A172 (cell line): ENCODE results near the gene NID1. TPM values are rescaled to one million over a fixed set of nuclear protein-coding genes. Genes with fewer than 3 reads are reported as not detected.
"Not testable (repeated sequence)": the region's sequence is repeated elsewhere in the genome, so short reads cannot be mapped to it uniquely, and the experiment has no call there.

Experiments used
- DNase-seq: peaks from one replicate; pipeline ENCODE4 v3.0.0-alpha.2; 2015; ENCODE audit warnings: low spot score
- total RNA-seq: library from RNA; depleted of rRNA; stranded (reverse); fragments of >200 nt; shearing (Covaris generic); gene quantifications from 2 replicates; pipeline ENCODE4 v1.2.3, GENCODE V29; 2014

NID1 gene
- total RNA-seq, 1 experiment from 2014 or later = 57.5 TPM

DNA sequence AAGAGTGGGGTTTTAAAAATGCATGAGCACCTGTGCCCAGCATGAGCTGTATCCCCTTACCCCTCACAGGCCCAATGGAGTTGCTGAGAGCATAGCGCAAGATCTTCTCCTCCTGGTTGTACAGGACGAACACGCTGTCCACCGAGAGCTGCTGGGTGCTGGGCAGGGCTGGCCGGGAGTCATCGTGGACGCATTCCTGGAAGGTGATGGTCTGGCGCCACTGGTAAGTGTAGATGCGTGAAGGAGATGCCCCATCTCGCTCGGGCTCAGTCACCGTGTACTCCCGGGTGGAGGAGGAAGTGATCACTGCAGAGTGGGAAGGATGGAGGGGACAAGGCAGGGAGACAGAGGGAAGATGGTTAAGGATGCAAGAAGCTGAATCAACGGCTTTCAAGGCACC, 39.1 kb downstream of the NID1 start:
- no peak for DNase-seq

DNA sequence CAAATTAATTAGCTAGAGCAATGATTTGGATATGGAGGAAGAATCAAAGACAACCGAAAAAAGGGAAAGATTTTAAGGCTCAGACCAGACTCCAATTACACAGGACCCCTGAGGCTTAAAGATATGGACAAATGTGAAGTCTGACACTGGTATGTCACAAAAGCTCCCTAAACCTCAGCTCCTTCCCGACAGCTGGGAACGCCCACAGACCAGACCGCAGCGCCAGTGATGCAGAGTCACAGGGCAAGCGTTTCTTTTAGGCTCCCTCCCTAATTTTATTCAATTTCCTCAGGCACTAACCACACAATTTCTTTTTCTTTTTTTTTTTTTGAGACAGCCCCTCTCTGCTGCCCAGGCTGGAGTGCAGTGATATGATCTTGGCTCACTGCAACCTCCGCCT, 40.2 kb downstream of the NID1 start:
- no peak for DNase-seq

DNA sequence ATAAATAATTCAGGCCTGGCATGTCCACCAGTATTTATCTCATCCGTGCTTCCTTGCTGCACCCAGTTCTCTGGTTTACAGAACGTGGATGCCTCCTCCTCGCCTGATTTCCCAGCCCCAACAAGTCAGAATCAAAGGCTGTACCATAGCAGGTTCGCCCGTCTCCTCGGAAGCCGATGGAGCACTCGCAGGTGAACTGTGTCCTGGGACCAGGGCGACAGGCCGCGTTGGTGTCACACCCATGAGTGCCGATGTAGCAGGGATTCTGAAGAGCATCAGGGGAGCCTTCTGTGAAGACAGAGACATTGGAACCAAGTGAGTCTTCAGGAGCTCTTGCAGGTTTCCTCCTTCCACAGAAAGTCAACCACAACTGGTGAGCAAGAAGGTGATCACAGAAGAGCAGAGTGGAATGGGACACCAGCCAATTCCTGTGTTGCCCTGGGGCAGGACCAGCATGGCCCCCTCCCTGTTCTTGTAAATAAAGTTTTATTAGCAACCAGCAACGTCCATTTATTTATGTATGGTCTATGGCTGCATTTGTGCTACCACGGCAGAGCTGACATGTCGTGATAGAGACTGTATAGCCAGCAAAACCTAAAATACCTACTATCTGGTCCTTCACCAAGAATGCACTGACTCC, 40.8 kb downstream of the NID1 start:
- DNase-seq = no peak

DNA sequence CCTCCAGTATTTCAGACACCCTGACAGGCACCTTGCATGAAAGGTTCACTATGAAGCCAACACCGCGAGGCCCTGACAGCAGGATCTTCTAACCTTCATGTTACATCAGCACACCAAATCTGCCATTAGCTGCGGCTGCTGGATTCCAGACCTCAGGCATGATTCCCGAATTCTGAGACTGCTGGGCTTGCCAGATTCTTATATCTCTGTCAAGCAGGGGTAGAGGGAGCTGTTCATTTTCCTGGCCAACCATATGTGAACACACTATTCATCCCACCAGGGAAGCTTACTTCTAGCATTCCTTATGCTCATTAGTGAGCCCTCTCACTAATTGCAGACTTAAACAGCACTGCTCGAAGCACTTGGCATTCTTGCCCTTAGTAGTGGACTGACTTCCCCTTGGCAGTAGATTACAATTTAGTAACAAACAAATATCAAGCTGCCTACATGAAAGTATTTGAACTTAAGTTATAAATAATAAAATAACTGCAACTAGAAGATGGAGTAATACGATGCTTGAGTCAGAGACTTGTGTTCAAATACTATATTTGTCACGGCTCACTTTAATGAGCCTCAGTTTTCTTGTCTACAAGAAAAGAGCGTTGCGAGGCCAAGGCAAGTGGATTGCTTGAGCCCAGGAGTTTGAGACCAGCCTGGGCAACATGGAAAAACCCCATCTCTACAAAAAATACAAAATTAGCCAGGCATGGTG, 43.3 kb downstream of the NID1 start:
- DNase-seq = no peak

DNA sequence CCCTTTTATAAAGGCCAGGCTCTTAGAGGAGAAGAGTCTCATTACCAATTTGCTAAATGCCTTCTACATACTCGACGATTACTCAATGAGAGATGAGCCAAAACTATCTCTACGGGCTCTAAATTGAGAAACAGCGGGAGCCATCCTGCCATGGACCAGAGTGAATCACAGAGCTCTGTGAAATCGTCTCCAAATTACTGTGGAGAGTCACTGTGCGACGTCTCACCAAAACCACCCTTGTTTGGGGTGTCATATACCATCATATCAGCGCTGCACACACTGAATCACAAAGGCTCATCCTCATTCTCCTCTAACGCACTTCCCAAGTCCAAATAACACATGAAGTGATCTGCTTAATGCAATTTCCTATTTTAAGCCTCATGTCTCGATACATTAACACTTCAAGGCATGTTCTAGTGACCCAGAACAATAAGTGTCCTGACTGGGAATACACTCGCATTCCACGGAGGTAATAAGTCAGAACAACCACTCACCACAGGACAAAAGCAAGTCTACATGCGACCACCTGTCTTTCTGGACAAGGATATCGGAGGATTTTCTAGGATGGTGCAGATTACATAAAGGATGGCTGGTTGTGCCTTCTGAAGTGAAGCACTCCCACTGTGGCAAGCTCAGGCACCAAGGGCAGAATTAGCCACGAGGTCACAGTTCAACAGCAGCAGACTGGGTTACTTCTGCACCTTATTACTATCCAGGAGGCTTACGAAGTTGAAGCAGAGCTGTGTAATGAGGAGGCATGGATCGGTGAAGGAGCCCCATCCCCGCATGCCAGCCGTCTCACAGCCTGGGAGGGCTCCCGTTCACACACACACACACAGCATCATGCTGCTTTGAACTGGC, 44.3 kb downstream of the NID1 start:
- no peak for DNase-seq

DNA sequence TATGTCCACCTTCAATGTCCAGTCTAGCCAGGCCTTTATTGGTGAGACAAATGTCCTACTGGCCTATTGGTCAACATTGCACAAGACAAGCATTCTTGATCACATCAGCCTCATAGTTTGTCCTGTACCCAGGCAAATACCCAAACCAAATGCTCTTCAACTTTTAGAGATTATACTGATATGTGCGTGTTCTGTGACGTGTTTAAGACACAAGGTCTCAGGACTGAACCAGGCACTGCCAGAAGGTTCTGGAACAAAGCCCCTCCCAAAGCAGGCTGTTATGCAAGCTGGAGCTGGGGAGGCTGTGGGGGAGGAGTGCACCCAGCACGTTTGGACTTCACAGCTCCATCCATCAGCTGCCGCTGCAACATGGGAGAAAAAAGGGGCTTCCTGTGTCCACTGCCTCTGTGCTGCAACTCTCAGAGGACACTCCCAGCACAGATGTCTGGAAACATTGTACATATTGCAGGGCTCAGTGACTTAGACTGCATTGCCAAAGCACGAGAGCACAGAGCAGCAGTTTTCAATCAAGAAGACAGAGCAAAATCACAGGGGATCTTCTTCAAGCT, 45.9 kb downstream of the NID1 start:
- no peak for DNase-seq

DNA sequence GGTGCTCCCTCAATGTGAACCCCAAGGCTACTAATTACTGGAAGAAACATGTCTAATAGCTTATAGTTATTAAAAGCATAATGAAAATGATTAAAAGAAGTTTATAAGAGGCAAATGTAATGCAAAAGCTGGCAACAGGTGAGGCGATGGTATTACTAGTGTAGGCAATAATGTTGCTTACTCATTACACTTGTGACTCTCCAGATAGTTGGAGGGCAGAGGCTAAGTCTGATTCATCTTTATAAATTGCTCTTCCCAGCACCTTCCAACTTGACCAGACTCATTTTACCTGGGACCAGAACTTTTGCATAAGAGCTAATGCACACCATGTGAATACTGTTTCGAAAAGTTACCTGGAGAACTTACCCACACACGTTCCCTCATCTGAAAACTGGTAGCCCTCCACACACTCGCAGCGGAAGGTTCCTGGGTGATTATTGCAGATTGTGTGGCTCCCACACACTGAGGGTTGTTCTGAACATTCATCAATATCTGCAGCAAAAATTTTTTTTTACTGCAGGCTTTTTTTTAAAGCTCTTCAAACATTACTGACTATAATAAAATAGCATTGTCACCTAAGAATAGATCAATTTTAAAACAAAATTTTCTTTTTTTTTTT, 48.0 kb downstream of the NID1 start:
- peak; percentile 83 for DNase-seq

DNA sequence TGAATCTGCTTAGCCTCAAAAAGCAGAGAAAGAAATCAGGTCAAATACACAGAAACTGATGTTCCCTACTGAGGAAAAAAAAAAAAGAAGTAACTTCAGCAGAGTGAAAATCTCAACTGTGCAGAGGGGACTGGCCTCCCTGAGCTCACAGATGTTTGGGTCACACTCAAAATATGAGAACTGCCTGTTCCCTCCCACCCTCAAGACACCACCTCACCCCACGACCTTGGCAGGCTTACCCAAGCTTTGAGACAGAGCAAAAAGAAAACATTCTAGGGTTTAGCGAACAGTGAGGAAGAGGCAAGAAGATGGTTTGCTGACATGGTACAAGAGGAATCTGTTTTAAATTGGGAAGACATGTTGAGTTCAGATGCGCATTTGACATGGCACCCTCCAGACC, 48.8 kb downstream of the NID1 start:
- no peak for DNase-seq

DNA sequence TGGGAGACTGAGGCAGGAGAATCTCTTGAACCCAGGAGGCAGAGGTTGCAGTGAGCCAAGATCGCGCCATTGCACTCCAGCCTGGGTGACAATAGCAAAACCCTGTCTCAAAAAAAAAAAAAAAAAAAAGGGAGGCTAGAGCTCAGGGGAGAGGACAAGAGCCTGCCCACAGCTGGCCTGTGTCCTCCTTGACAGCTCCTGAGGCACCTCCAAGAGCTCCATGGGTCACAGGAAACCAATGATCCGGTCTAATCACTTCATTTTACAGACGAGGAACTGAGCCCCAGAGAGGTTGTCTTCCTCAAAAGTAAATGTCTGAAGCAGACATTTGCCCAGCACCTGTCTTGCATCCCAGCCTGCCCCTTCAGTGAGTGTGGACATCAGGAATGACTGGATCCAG, 49.4 kb downstream of the NID1 start:
- DNase-seq = no peak

DNA sequence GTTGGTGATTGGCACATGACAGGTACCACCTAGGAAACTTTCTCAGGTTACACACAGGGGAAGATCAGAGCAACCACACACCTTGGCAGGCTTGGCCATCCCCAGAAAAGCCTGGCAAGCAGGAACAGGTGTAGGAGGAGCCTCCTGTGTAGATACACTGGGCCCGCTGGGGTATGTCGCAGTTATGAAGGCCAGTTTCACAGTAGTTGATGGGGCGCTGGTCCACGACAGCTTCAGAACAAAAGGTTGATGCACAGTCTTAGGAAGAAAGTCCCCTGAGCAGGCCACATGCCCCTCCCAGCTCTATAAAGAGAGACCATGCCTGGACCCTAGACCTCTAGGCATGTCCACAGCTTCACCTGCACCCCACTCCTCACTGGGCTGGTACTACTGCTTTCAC, 51.6 kb downstream of the NID1 start:
- DNase-seq = no peak

DNA sequence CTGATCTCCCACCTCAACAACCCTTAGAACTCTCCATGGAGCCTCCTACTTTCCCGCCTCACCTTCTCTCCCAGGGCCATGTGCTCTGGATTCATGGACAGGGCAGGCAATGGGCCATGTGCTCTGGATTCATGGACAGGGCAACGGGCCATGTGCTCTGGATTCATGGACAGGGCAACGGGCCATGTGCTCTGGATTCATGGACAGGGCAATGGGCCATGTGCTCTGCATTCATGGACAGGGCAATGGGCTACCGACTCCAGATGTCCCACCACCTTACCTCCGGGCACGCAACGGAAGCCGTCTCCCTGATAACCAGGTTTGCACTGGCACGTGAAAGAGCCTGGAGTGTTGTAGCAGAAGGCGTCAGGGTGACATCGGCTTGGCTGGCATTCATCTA, 53.2 kb downstream of the NID1 start:
- DNase-seq = no peak

DNA sequence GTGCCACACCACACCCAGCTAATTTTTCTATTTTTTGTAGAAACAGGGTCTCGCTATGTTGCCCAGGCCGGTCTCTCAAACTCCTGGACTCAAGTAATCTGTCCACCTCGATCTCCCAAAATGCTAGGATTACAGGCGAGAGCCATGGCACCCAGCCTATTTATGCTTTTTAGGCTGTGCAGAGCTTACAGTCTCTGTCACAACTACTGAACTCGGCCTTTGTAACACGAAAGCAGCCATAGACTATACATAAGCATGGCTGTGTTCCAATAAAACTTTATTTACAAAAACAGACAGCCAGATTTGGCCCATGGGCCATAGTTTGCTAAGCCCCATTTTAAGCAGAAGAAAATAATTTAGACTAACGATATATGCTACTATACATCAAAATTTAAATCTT, 54.4 kb downstream of the NID1 start:
- no peak for DNase-seq

DNA sequence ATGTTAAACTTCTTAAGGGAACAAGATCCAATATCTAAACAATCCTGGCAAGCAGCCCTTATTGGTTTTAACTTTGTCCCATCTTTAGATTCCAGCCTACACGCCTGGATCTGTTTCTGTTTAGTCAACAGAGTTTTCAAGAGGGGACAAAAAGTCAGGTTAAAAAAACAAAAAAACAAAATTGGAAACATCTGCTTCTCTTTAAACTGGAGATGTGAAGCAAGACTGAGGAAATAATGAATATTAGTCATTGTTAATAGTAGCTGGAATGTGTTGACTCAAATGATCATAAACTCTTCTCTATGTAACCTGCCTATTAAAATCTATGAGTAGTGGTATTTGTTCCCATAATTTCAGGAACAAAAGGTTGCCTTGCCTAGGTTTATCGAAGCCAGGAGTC, 55.0 kb downstream of the NID1 start:
- DNase-seq = peak; percentile 16

DNA sequence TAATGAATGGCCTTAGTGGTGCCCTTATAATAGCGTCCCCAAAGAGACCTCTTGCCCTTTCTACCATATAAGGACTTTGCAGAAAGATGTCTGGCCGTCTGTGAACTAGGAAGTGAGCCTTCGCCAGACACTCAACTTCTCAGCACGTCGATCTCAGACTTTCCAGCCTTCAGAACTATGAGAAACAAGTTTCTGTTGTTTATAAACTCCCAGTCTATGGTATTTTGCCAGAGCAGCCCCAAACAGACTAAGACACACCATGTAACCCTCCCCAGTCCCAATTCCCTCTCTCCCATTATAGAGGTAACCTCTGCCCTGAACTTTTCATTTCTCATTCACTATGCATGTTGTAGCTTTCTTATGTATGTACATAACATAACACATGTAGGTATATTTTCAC, 55.7 kb downstream of the NID1 start:
- no peak for DNase-seq

DNA sequence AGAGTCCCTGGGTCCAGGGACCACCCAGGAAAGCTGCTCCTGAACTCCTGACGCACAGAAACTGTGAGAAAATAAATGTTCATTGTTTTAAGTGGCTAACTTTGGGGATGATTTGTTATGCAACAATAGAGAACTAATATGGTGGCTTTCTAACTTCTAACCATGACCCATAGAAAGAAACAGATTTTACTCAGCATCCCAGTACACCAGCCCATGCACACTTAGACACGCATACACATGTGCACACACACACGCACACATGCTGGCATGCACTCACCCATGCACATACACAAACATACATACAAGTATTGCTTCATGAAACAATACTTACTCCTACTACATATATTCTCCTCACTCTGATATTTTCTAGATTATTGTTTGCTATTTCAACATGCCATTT, 57.1 kb downstream of the NID1 start:
- DNase-seq = no peak

DNA sequence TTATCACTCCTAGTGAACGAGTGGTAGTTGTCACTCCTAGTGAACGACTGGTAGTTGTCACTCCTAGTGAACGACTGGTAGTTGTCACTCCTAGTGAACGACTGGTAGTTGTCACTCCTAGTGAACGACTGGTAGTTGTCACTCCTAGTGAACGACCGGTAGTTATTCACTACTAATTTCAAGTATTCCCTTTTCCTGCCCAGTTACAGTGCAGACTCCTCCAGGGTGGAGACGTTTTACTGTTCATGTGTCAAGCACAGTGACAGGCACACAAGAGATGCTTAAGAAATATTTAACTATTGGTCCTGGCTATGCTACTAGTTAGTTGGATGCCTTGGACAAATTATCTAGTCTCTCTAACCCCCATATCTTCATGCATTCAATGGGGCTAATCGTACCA, 61.8 kb downstream of the NID1 start:
- not testable (repeated sequence) for DNase-seq

DNA sequence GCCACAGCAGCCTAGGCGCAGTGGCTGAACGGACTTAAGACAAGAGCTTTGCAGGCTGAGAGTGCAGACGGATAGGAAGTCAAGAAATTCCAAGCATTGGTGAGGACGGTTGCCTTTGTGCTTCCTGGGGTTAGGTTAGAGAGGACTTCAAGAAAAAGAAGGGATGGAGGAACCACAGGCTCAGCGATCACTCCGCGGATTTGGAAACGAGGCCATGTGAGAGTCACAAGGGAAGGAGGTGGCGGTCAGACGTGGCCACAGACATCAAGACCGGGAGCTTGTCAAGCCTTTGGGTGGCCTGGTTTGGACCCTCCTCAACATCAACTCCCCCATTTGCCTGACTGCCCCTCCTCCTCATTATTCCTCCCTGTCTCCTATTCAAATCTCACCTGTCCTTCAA, 62.3 kb downstream of the NID1 start:
- no peak for DNase-seq

DNA sequence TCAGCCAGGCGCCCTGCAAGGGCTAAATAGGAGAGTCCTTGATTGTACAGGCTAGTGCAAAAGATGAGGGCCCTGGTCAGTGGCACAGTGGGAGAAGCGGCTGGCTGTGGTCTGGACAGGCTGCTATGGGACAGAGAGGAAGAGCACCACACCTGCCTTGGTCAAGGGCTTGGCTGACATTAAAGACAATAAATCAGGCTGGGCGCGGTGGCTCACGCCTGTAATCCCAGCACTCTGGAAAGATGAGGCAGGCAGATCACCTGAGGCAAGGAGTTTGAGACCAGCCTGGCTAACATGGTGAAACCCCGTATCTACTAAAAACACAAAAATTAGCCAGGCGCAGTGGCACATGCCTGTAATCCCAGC, 62.9 kb downstream of the NID1 start:
- DNase-seq = no peak

DNA sequence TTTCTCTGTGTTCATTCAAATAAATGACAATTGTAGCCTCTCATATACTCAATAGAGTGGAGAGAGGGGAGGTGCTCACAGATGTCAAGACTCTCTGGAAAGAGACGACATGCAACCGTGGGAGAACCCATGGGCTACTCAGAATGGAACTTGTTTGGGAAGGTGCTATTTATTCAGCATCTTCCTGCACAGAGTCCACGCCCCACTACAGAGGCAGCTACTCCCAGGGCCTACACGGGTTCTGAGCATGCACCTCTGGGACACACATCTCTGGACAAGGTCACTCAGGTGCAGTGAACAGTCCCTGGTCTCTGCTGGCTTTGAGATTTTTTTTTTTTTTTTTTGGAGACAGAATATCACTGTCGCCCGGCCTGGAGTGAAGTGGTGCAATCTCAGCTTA, 64.1 kb downstream of the NID1 start:
- DNase-seq = no peak

DNA sequence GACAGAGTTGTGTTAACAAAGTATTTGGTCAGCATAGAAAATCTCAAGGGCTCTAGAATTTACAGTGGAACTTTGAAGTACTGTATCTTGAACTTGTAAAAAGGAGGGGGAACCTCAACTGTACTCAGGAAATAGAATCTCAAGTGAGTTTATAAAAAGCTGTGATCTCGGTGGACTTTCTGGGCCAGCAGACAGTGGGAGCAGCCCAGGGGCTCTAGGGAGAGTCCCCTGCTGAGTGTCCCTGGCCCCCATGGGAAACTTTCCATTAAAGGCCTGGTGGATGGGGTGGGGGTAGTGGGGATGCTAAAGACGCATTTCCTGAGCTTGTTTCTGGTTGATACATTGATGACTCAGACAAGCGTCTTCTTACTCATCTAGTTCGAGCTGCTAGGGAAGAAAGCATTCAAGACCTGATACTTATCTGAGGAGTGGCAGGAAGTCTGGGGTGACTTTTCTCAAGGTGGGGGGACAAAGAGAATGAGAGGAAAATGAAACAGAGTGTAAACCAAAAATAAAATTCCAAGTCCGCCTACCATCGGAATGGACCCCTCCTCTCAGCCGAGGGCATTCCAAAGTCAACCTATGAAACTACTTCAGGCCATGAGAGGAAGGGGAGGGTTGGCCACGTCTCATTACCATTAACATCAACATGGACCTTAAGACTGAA, 65.5 kb downstream of the NID1 start:
- peak; percentile 98 for DNase-seq

DNA sequence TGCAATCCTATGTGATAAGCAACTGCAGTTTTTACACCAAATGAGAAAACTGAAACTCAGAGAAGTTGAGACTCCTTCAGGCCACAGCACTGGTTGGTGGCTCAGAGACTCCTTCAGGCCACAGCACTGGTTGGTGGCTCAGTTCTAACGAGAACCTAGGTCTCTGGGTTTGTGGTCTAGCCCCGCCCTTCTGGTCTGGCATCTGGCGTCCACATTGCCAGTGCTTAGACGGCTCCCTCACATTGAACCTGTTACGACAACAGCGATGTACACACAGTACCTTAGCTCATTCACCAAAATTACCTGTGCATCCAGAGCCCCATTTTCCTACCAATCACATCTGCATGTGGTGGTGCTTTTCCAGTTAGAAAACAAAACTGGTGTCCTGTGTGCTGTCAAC, 66.1 kb downstream of the NID1 start:
- DNase-seq = peak; percentile 66

DNA sequence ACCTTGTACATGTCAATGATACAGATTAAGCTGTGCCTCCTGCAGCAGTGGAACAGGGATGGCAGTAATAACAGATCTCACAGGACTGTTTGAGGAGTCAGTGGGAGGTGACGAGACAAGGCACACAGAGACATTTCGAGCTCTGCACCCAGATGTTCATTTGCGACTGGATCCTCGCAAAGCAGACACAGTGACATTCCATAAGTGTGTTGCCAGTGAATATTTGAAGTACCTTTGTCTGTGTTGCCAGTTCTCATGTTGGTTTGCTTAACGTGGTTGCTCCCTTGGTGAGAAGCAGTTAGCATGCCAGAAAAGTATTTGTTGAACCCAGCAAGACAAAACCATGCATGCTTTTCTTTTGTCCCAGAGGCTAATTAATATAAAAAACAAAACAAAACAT, 67.0 kb downstream of the NID1 start:
- DNase-seq = no peak
